Left ventricle myocardium inferior (tissue), 1 donor: ENCODE results near the gene ANKRD33B. TPM values are rescaled to one million over a fixed set of nuclear protein-coding genes. Genes with fewer than 3 reads are reported as not detected.
"Not testable (repeated sequence)": the region's sequence is repeated elsewhere in the genome, so short reads cannot be mapped to it uniquely, and the experiment has no call there.

Experiments used
- DNase-seq: peaks from one replicate; pipeline ENCODE4 v3.0.0-alpha.2; 2020
- H3K27ac ChIP-seq: fragments of 200-600 bp; replicated peaks from 2 replicates; pipeline ENCODE4 v1.8.0; 2021
- H3K27me3 ChIP-seq: fragments of 200-600 bp; 2 replicates; pipeline ENCODE4 v1.8.0; 2021; ENCODE audit warnings: low read depth
- H3K36me3 ChIP-seq: fragments of 200-600 bp; 2 replicates; pipeline ENCODE4 v1.8.0; 2021
- H3K4me1 ChIP-seq: fragments of 200-600 bp; 2 replicates; pipeline ENCODE4 v1.8.0; 2021
- H3K4me3 ChIP-seq: fragments of 200-600 bp; 2 replicates; pipeline ENCODE4 v1.8.0; 2021; ENCODE audit warnings: mild to moderate bottlenecking, moderate library complexity
- H3K9me3 ChIP-seq: fragments of 200-600 bp; replicated peaks from 2 replicates; pipeline ENCODE4 v1.8.0; 2021
- intact Hi-C: fragments of 100-400 bp; cut with micrococcal nuclease; formaldehyde crosslinking; loops from one replicate; pipeline ENCODE4 v1.11.0; 2022
- long read RNA-seq: library from polyadenylated mRNA; unstranded; transcript quantifications from one replicate; pipeline ENCODE4 v2.0.0, GENCODE V29; 2021
- total RNA-seq: library from RNA; stranded (reverse); fragmentation: NEBNext Ultra II Directional; extraction: Animal tissue kit (Norgen Biotek cat#: 25700); gene quantifications from one replicate; pipeline ENCODE4 v1.2.1, GENCODE V29; 2021
- TF ChIP-seq, protein P1 (sequence below): fragments of 200-600 bp; IDR thresholded peaks from 2 replicates; pipeline ENCODE4 v1.8.0; 2021; ENCODE audit warnings: antibody characterized with exemption, mild to moderate bottlenecking, borderline replicate concordance
- donor health status: DM: no; HTN: yes; CAD: no; lungs with severe emphysema.

Gene ANKRD33B
- total RNA-seq: 15.2 TPM
- long read RNA-seq, full-length matches to known transcripts: 3 of 20 reads
- long read RNA-seq, partial matches to known transcripts: 0 of 20 reads
- long read RNA-seq, other reads (novel, unspliced or antisense): 17 of 20 reads

DNA sequence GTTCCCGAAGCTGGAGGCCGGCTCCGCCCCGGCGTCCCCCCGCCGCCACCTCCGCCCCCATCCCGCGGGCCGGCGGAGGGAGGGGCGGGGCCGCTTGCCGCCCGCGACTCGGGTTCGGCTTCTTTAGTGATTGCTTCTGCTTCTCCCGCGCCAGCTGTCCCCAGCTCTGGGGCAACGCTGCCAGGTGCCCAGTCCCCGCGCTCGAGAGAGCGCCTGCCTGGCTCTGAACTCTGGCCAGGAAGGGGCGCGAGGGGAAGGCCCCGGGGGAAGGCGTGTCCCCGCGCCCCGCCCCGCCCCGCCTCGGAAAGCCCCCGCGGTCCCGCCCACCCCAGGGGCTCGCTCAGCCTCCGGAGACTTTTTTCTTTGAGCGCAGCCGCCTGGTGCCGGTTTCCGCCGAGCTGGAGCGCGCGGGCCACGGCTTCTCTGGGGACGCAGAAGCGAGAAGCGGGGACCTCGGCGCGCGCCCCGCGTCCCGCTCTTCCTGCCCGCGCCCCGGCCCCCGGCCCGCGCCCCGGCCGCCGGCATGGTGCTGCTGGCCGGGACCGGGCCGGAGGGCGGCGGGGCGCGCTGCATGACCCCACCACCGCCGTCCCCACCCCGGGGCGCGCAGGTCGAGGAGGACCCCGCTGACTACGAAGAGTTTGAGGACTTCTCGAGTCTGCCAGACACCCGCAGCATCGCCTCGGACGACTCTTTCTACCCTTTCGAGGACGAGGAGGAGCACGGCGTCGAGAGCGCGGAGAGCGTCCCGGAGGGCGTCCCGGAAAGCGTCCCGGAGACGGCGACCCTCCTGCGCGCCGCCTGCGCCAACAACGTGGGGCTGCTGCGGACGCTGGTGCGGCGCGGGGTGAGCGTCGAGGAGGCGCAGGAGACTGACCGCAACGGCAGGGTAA is at the start of gene ANKRD33B:
ANKRD33B (plus strand) TSS at position 126 of the 893 bp plus-strand sequence; CDS start at position 524, 398 bp downstream.
- Histone ChIP-seq H3K4me3 (peak within 1 kb of the TSS; percentile 92), H3K4me1 (peaks cover 53% of the 10 kb centered on the region), H3K36me3 (no peaks in the 10 kb centered on the region), H3K9me3 (no peaks in the 10 kb centered on the region), H3K27ac (peak within 1 kb of the TSS; percentile 87), H3K27me3 (no peaks in the 10 kb centered on the region)
- TF ChIP-seq, protein P1, sequence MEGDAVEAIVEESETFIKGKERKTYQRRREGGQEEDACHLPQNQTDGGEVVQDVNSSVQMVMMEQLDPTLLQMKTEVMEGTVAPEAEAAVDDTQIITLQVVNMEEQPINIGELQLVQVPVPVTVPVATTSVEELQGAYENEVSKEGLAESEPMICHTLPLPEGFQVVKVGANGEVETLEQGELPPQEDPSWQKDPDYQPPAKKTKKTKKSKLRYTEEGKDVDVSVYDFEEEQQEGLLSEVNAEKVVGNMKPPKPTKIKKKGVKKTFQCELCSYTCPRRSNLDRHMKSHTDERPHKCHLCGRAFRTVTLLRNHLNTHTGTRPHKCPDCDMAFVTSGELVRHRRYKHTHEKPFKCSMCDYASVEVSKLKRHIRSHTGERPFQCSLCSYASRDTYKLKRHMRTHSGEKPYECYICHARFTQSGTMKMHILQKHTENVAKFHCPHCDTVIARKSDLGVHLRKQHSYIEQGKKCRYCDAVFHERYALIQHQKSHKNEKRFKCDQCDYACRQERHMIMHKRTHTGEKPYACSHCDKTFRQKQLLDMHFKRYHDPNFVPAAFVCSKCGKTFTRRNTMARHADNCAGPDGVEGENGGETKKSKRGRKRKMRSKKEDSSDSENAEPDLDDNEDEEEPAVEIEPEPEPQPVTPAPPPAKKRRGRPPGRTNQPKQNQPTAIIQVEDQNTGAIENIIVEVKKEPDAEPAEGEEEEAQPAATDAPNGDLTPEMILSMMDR: no peak
- DNase-seq: peak; percentile 76
- intact Hi-C loops: loop anchor here (10.0 kb wide), 1 partner anchor 99 kb away; no protein-coding TSS in a partner anchor

DNA sequence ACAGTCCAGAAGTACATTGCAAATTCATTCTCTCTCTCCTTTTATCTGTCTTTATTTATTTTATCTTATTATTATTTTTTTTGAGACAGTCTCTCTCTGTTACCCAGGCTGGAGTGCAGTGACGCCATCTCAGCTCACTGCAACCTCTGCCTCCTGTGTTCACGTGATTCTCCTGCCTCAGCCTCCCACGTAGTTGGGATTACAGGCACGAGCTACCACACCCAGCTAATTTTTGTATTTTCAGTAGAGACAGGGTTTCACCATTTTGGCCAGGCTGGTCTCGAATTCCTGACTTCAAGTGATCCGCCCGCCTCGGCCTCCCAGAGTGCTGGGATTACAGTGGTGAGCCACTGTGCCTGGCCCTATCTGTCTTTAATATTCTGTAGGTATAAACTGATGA is 49.3 kb upstream of the ANKRD33B start:
- intact Hi-C loops, H3K4me3 ChIP-seq, H3K27me3 ChIP-seq, H3K9me3 ChIP-seq, H3K4me1 ChIP-seq, H3K36me3 ChIP-seq, H3K27ac ChIP-seq, DNase-seq: not testable (repeated sequence)

DNA sequence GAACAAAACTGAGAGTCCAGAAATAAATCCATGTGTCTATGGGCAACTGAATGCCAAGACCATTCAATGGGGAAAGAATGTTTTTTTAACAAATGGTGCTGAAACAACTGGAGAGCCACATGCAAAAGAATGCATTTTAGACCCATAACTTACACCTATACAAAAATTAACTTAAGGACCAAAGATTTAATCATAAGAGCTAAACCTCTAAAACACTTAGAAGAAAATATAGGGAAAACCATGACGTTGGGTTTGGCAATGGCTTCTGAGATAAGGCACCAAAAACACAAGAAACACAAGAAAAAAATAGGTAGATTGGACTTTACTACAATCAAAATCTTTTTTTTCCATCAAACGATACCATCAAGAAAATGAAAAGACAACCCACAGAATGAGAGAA is 48.4 kb upstream of the ANKRD33B start:
- intact Hi-C loops: no loop called here
- Histone ChIP-seq H3K4me3 (no peak overlapping the region), H3K27me3 (no peaks in the 10 kb centered on the region), H3K9me3 (no peaks in the 10 kb centered on the region), H3K4me1 (no peaks in the 10 kb centered on the region), H3K27ac (no peak overlapping the region), H3K36me3 (no peaks in the 10 kb centered on the region)
- TF ChIP-seq, protein P1: no peak
- no peak for DNase-seq

DNA sequence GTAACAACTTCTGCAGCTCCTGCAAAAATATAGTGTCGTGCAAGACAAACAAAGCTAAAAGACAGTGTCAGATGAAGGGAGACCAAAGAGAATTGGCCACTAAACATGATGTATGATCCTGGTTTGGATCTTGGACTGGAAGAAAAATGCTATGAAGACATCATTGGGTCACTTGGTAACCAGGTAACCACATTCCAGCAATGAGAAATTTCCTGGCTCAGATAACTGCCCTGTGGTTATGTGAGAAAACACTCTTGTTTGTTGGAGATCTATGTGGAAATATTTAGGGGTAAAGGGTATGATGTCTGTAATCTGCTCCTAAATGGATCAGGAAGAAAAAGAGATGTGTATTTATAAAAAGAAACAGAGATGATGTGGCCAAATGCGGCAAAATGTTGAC is 45.5 kb upstream of the ANKRD33B start:
- intact Hi-C loops: no loop called here
- TF ChIP-seq, protein P1: no peak
- Histone ChIP-seq H3K4me1 (no peaks in the 10 kb centered on the region), H3K27ac (no peak overlapping the region), H3K27me3 (no peaks in the 10 kb centered on the region), H3K4me3 (no peak overlapping the region), H3K36me3 (no peaks in the 10 kb centered on the region), H3K9me3 (no peaks in the 10 kb centered on the region)
- no peak for DNase-seq

DNA sequence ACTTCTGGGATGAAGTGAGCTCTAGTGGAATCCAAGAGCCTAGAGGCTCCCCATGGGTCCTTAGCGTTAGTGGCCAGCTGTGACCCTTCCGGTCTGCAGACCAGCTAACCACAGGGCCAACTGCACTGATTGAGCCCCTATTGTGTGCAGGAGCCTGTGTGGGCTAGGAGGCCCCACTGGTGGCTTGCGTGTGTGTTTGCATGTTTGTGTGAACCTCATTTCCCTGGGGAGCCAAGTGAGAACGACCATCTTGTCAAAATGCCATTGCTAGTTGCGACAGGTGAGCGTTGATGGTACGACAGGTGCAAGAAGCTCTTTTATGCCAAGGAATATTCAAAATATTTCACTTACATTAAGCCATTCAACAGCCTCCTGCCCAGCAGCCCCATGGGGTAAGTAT is 44.1 kb upstream of the ANKRD33B start:
- Histone ChIP-seq H3K4me3 (no peak overlapping the region), H3K4me1 (no peaks in the 10 kb centered on the region), H3K27ac (no peak overlapping the region), H3K27me3 (no peaks in the 10 kb centered on the region), H3K36me3 (no peaks in the 10 kb centered on the region), H3K9me3 (no peaks in the 10 kb centered on the region)
- intact Hi-C loops: no loop called here
- no peak for DNase-seq
- TF ChIP-seq, protein P1: no peak

DNA sequence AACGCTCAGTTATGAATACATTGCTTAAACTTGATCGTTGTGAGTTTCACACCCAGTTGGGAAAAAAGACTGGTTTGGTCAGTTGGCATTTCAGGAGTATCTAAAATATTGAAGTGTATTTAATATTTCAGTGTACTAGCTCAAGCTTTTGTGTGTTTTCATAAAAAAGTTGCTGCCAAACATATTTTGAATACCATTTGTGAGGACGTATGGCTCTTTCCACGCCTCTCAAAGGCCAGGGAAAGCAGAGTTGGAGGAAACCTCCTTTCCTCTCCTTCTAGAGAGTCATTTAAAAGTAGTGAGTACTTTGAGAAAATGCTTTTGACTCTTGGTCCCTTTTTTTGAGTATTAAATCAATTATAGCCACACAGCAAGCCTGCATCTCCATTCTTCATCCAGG is 43.2 kb upstream of the ANKRD33B start:
- no peak overlapping the region for H3K27ac ChIP-seq

More for the DNA sequence above, 43.2 kb upstream of the ANKRD33B start:
- no peak for DNase-seq
- no peaks in the 10 kb centered on the region for H3K27me3 ChIP-seq
- TF ChIP-seq, protein P1: no peak
- no peaks in the 10 kb centered on the region for H3K4me1 ChIP-seq
- H3K36me3 ChIP-seq: no peaks in the 10 kb centered on the region
- no peak overlapping the region for H3K4me3 ChIP-seq
- intact Hi-C loops: no loop called here
- no peaks in the 10 kb centered on the region for H3K9me3 ChIP-seq
